ENCODE results near the gene MAP7D3.

The MAP7D3 gene

DNA sequence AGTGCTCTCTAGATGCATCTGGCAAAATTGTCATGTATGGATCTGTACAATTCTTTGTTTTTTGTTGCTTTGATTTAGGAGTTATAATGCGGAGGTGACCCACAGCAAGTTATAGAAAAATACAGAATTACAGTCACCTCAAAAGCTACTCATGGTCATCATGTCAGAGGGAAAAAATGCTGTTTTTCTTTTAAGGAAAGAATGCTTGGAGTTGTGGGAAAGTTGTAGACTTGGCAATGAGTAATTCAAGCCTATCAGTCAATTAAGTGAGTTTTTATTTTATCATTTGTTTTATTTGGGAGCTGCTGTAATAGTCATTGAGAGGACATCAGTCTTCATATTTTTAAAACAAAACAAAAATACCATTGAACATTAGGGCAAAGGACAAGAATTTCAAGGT is 87.5 kb downstream of the MAP7D3 start:
- TF ChIP-seq, protein P1, sequence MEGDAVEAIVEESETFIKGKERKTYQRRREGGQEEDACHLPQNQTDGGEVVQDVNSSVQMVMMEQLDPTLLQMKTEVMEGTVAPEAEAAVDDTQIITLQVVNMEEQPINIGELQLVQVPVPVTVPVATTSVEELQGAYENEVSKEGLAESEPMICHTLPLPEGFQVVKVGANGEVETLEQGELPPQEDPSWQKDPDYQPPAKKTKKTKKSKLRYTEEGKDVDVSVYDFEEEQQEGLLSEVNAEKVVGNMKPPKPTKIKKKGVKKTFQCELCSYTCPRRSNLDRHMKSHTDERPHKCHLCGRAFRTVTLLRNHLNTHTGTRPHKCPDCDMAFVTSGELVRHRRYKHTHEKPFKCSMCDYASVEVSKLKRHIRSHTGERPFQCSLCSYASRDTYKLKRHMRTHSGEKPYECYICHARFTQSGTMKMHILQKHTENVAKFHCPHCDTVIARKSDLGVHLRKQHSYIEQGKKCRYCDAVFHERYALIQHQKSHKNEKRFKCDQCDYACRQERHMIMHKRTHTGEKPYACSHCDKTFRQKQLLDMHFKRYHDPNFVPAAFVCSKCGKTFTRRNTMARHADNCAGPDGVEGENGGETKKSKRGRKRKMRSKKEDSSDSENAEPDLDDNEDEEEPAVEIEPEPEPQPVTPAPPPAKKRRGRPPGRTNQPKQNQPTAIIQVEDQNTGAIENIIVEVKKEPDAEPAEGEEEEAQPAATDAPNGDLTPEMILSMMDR (IDR thresholded peaks at IDR 0.05; ENCODE audit: control extremely low read depth, extremely low read depth, low read depth, missing control alignments): no peak
- CTCF ChIA-PET: interaction anchor here (0.9 to 3.5 kb wide), 7 partner anchors 10 to 424 kb away, joined by 3 to 83 read pairs (median 6); no protein-coding TSS in a partner anchor
- POLR2A ChIA-PET: no interaction called here
- DNase-seq (ENCODE audit: extremely low spot score): no peak
